ENCODE data around the gene TYMP. TPM values are rescaled to one million over a fixed set of nuclear protein-coding genes. Genes with fewer than 3 reads are reported as not detected.

The TYMP gene
- total and polyA plus RNA-seq, 8 donors: 14.3 to 162 (median 70.2) TPM

GRCh38 chr22:50577697-50577986 lies 47.8 kb upstream of the TYMP start:
- no peak for TF ChIP-seq POLR2A (IDR thresholded peaks at IDR 0.05)
- no peak for TF ChIP-seq POLR2AphosphoS5 (IDR thresholded peaks at IDR 0.05)
- no peak for TF ChIP-seq EP300 (IDR thresholded peaks at IDR 0.05)
- no peak for TF ChIP-seq CTCF (IDR thresholded peaks at IDR 0.05)
- H3K36me3 ChIP-seq: peaks cover 0 to 47% (median 25%) of the 10 kb centered on the region in 4 donors
- peaks cover 25 to 37% (median 30%) of the 10 kb centered on the region in 4 donors for H3K4me1 ChIP-seq
- no peaks in the 10 kb centered on the region for H3K9me3 ChIP-seq
- 46 to 52% (median 51%) methylated on average over 10 to 23 of the region's 23 CpGs for WGBS, 5 donors
- peak overlapping the region in 1 of 4 donors; percentile 11 for H3K4me3 ChIP-seq
- intact Hi-C loops (cut with DNase I; ENCODE audit: low total_unique reads): no loop called here
- peaks cover 0 to 15% (median 5%) of the 10 kb centered on the region in 3 donors for H3K27me3 ChIP-seq
- DNase-seq: no peak
- H3K27ac ChIP-seq: no peak overlapping the region

GRCh38 chr22:50576806-50577696 lies 47.2 kb upstream of the TYMP start:
- intact Hi-C loops (cut with DNase I; ENCODE audit: low total_unique reads): no loop called here
- DNase-seq: no peak
- no peak overlapping the region for H3K27ac ChIP-seq

GRCh38 chr22:50576070-50576469 lies 46.3 kb upstream of the TYMP start:
- Histone ChIP-seq H3K9me3 (no peaks in the 10 kb centered on the region), H3K4me1 (peaks cover 14 to 26% (median 25%) of the 10 kb centered on the region in 4 donors), H3K27ac (no peak overlapping the region), H3K36me3 (peaks cover 0 to 59% (median 38%) of the 10 kb centered on the region in 4 donors), H3K4me3 (no peak overlapping the region), H3K27me3 (peaks cover 0 to 15% (median 5%) of the 10 kb centered on the region in 3 donors)
- intact Hi-C loops (cut with DNase I; ENCODE audit: low total_unique reads): no loop called here
- peak in 1 of 2 donors; percentile 73 for DNase-seq
- TF ChIP-seq POLR2A (IDR thresholded peaks at IDR 0.05) (no peak), EP300 (IDR thresholded peaks at IDR 0.05) (no peak), CTCF (IDR thresholded peaks at IDR 0.05) (peak in 1 of 7 experiments; percentile 25), POLR2AphosphoS5 (IDR thresholded peaks at IDR 0.05) (no peak)
- WGBS, 5 donors: 50 to 63% (median 56%) methylated on average over 4 to 5 of the region's 5 CpGs

More at GRCh38 chr22:50576806-50577696, 47.2 kb upstream of the TYMP start:
- Histone ChIP-seq H3K36me3 (peaks cover 0 to 51% (median 29%) of the 10 kb centered on the region in 4 donors), H3K27me3 (peaks cover 0 to 15% (median 5%) of the 10 kb centered on the region in 3 donors), H3K4me1 (peaks cover 24 to 36% (median 30%) of the 10 kb centered on the region in 4 donors), H3K4me3 (no peak overlapping the region), H3K9me3 (no peaks in the 10 kb centered on the region)
- 76 to 82% (median 81%) methylated on average over 17 to 18 of the region's 18 CpGs for WGBS, 5 donors
- no peak for TF ChIP-seq POLR2AphosphoS5 (IDR thresholded peaks at IDR 0.05)
- TF ChIP-seq EP300 (IDR thresholded peaks at IDR 0.05): no peak
- no peak for TF ChIP-seq POLR2A (IDR thresholded peaks at IDR 0.05)
- no peak for TF ChIP-seq CTCF (IDR thresholded peaks at IDR 0.05)

- Histone ChIP-seq H3K4me1 (peaks cover 15 to 27% (median 21%) of the 10 kb centered on the region in 4 donors), H3K9me3 (no peaks in the 10 kb centered on the region), H3K27me3 (peaks cover 0 to 15% (median 5%) of the 10 kb centered on the region in 3 donors), H3K4me3 (no peak overlapping the region), H3K36me3 (peaks cover 3 to 61% (median 43%) of the 10 kb centered on the region in 4 donors), H3K27ac (no peak overlapping the region)
- no peak for TF ChIP-seq CTCF (IDR thresholded peaks at IDR 0.05)
- no peak for TF ChIP-seq POLR2A (IDR thresholded peaks at IDR 0.05)
- no peak for TF ChIP-seq POLR2AphosphoS5 (IDR thresholded peaks at IDR 0.05)
- no peak for TF ChIP-seq EP300 (IDR thresholded peaks at IDR 0.05)
- 81 to 91% (median 90%) methylated on average over 8 of the region's 8 CpGs for WGBS, 5 donors
- DNase-seq: no peak
- intact Hi-C loops (cut with DNase I; ENCODE audit: low total_unique reads): no loop called here
These were observed 45.7 kb upstream of the TYMP start for GRCh38 chr22:50575426-50575941.
